ENCODE measurements around the gene ZNHIT1.

DNA sequence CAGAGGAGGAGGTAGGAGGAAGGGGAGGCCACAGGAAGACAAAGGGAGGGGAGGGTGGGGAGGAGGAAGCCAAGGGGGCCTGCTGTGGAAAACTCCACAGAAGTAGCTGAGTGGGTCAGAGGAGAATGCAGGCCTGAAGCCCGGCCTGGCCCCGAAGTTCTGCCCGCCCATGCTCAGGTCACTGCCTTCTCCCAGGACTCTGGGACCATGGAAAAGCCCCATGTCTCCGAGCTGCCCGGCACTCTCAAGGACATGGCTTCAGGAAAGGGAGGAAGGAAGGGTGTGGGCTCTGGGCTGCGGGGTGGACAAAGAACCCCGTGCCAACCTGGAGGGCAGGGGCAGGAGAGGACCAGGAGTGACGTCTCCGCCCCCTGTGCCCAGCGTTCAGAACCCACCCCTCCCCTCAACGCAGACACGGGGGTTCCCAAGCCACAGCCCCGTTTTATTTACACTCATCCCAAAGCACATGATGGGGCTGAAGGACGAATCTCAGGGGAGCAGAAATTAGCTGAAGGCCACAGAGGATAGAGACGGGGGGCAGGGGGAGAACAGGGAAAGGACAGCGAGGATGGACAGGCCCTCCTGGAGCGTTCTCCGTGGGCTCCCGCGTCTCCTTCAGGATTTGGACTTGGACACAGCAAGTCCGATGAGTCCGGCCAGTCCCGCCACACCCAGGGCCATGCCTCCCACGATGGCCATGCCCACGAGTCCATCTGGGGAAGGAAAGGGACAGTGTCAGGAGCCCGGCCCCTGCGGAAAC lies 21.4 kb downstream of the ZNHIT1 start:
- TF ChIP-seq, protein P1, sequence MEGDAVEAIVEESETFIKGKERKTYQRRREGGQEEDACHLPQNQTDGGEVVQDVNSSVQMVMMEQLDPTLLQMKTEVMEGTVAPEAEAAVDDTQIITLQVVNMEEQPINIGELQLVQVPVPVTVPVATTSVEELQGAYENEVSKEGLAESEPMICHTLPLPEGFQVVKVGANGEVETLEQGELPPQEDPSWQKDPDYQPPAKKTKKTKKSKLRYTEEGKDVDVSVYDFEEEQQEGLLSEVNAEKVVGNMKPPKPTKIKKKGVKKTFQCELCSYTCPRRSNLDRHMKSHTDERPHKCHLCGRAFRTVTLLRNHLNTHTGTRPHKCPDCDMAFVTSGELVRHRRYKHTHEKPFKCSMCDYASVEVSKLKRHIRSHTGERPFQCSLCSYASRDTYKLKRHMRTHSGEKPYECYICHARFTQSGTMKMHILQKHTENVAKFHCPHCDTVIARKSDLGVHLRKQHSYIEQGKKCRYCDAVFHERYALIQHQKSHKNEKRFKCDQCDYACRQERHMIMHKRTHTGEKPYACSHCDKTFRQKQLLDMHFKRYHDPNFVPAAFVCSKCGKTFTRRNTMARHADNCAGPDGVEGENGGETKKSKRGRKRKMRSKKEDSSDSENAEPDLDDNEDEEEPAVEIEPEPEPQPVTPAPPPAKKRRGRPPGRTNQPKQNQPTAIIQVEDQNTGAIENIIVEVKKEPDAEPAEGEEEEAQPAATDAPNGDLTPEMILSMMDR (IDR thresholded peaks at IDR 0.05): no peak
- TF ChIP-seq POLR2A (IDR thresholded peaks at IDR 0.05): peak in 1 of 2 donors; percentile 10
